Stomach (tissue), 4 donors: ENCODE data around the gene RHPN2.

Experiments
- EP300 ChIP-seq: sonication (generic); formaldehyde crosslinking; IDR thresholded peaks from one replicate; pipeline ENCODE4 v1.6.1; 2017; ENCODE audit warnings: antibody characterized with exemption
- POLR2A ChIP-seq, 4 donors: fragments of 450-650 bp; IDR thresholded peaks; one replicate each; pipeline ENCODE4 v1.6.1; 2016; ENCODE audit warnings: antibody characterized with exemption in 4 of 4, control low read depth in 2 of 4, mild to moderate bottlenecking in 1 of 4, moderate library complexity in 1 of 4
- POLR2AphosphoS5 ChIP-seq, 3 donors: sonication (generic); formaldehyde crosslinking; IDR thresholded peaks; one replicate each; pipeline ENCODE4 v1.6.1; 2016; ENCODE audit warnings: antibody characterized with exemption in 3 of 3
- TF ChIP-seq, protein P1 (sequence below), 7 experiments: fragments of 450-650 bp in 4 of 7; fragments of 200-600 bp in 3 of 7; sonication (generic) in 3 of 7; IDR thresholded peaks; one replicate each; pipeline ENCODE4 v1.5.1; 2016 to 2019; ENCODE audit warnings: antibody characterized with exemption in 7 of 7, control low read depth in 2 of 7, mild to moderate bottlenecking in 1 of 7

DNA sequence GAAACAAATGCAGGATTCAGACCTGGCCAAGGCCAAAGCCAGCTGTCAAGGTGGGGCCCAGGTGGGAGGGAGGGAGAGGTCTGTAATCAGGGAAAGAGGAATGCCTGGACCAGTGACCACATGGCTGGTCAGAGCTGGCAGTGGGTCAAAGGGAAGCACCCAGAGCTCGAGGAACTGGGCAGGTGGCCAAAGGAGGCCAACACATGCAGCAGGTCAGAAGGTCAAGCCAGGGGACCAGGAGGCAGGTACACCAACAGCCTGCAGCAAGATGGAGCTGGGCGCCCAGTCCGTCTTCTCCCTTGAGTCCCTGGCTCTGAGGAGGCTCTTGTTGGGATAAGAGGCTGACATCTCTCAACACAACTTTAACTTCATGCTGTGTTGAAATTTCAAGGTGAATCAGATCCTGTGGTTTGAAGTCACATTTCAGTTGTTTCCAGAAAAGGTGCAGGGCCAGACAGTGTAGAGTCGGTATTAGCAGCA, 33.4 kb upstream of the RHPN2 start:
- TF ChIP-seq EP300, result no peak
- TF ChIP-seq, protein P1, sequence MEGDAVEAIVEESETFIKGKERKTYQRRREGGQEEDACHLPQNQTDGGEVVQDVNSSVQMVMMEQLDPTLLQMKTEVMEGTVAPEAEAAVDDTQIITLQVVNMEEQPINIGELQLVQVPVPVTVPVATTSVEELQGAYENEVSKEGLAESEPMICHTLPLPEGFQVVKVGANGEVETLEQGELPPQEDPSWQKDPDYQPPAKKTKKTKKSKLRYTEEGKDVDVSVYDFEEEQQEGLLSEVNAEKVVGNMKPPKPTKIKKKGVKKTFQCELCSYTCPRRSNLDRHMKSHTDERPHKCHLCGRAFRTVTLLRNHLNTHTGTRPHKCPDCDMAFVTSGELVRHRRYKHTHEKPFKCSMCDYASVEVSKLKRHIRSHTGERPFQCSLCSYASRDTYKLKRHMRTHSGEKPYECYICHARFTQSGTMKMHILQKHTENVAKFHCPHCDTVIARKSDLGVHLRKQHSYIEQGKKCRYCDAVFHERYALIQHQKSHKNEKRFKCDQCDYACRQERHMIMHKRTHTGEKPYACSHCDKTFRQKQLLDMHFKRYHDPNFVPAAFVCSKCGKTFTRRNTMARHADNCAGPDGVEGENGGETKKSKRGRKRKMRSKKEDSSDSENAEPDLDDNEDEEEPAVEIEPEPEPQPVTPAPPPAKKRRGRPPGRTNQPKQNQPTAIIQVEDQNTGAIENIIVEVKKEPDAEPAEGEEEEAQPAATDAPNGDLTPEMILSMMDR (IDR thresholded peaks at IDR 0.05), result no peak
- TF ChIP-seq POLR2A (IDR thresholded peaks at IDR 0.05), result no peak
- TF ChIP-seq POLR2AphosphoS5 (IDR thresholded peaks at IDR 0.05), result peak in 1 of 3 donors; percentile 25
